DMS53 treated with DMSO at 0.1 percent for 48 hours (cell line): ENCODE measurements around the gene PIP5K1C.

Experiments
- DNase-seq: peaks from one replicate; lab custom pipeline; 2025; ENCODE audit not compliant: unreplicated experiment; lab: John Stamatoyannopoulos, UW

Gene PIP5K1C

DNA sequence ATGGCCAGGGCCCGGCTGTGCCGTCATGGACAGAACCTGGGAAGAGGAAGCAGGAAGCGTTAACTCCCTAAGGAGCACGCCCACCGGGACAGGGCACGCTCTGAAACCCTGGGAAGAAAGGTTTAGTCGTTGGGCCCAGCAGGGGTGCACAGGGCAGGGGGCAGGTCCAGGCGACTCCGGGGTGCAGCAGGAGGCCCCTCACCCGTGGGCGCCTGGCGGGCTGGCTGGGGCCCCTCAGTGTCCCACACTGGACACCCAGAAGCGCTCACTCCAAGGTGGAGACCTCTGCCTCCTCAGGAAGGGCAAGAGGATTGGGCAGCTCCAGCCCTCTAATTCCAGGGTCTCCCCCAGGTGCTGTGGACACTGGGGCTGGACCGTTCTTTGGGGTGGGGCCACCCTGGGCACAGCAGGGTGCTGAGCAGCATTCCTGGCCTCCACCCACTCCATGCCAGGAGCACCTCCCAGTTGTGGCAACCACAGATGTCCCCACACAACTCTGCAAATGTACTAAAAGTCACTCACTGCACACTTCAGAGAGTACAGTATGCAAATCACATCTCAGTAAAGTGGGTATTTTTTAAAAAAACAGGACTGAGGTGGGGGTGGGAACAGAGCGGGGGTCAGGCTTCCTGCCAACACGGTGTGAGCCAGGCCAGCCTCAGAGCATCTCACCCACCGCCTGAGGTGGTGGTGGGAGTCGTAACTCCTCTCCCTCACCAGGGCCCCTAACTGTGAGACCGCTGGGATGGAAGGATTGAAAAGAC lies 35.2 kb downstream of the PIP5K1C start:
- DNase-seq = no peak

DNA sequence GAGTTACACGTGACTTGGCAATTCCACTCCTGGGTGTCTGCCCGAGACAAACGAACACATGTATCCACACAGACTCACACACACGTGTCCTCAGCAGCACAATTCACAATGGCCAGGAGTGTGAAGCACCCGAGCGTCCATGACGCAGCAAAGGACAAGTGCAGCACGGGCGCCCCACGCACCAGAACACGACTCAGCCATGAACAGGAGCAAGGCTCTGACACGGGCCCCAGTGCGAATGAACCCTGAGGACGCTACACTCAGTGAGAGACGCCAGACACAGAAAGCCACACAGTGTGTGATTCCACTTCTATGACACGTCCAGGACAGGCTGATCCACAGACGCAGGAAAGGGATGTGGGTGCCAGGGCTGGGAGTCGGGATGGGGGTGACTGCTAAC lies 36.4 kb downstream of the PIP5K1C start:
- DNase-seq = no peak

DNA sequence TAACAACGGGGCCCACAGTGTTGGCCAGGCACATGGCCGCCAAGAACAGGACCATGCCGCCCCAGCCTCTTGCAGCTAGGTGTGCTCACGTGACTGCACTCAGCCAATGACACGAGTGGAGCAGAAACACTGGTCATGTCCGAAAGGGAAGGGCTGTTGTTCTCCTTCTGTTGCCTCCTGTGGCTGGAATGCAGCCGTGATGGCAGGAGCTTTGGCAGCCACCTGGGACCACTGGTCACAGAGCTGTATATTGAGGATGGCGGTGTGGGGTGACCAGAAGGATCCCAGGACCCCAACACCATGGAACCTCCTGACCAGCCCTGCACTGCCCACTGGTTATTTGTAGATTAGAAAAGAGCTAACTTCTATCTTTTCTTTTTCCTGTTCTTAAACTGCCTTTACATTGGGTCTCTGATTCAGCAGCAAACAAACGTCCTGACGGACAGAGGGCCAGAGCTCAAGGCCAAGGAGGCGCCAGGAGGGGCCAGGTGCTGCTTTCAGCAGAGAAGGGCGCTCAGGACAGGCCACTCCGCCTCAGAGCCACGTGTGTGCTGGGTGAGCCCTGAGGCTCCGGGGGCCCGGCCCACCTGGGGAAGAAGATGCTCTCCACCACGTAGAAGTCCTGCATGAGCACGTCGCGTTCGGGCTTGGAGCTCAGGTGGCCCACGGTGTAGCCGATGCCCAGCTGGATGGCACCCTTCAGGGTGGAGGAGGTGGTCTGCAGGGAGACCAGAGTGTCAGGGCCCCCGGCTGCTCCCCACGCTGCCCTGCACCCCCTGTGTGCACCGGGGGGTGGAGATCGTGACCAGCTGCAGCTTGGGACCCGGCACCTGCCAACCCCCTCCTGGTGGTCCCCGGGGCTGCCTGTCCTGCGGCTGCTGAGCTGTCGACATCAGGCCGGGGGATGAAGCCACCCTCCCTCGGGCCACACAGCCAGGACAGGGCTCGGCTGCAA lies 38.7 kb downstream of the PIP5K1C start:
- DNase-seq = no peak

DNA sequence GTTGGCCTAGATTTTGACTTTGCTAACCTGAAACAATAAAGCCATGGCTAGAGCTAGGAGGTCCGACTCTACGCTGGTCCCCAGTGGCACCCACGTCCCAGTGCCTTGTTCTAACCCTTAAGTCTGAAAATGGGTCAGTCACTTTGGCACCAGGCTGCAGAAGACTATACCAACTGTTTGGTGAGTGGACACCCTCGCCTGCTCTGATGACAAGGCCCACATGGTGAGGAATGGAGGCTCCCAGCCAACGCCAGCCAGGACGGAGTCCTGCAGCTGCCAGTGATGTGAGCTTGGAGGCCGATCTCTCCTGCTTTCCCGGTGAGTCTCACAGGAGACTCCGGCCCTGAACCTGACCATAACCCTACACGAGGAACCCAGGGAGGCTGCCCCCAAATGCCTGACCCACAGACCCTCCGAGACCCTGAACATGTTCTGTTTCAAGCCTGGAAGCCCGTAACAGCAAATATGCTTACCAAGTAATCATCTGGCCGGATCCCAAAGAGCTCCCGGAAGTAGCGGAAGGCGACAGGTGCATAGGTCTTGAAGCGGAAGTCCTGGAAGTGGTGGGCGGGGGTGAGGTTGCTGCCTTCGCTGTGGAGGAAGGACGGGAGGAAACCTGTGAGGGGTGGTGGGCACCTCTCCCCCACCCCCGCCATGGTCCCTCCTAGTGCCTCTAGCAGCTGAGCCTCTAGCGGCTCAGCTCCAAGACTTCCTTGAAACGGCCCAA lies 39.6 kb downstream of the PIP5K1C start:
- DNase-seq = no peak

DNA sequence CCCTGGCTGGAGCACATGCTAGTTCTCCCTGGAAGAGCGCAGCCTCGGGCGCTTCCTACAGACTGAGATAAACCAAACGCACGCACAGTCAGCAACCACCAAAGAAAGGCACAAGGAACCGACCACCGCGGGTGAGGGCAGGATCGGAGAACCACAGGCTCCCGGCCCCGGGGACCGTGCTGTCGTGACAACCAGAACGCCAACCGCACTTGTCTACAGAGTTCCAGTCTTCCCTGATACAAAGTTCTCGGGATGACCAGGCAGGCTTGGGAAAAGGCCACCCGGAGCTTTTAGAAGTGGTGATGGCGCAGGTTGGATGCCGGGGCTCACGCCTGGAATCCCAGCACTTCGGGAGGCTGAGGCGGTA lies 40.5 kb downstream of the PIP5K1C start:
- DNase-seq = no peak

DNA sequence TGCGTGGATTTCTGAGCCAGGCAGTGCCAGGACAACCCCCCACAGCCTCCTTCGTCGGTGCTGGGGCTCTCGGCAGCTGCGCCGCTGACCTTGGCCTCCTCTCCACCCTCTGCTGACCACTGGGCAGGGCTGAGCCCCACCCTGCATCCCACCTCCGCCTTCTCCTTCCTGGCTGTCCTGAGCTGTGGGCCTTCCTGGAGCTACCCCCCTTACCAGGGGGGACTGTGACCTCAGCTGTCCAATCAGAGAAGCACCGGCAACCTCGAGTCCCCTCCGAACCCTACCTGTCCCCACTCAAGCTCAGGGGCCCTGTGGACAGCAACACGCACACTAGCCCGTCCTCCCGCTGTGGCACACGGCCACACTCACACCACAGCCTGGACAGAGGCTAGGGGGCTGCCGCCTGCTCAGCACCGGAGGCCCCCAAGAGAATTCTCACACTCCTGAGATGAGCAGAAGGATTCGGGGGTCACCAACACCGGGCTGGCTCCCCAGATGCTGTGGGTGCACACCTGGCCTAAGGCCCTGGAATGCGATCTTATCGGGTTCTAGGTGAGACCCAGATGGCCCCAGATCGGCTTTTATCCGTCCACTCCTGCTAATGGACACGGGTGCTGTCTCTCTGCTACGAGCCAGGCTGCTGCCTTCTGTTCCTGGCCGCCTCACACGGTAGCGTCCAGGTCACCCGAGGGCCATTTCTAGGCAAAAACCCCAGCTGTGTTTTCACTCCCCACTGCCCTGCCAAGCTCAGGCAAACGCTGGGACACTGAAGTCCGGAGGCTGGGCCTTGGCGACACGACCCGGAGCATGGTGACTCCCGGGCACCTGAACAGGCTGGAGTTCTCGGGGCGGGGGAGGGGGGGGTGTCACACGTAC lies 41.2 kb downstream of the PIP5K1C start:
- no peak for DNase-seq

DNA sequence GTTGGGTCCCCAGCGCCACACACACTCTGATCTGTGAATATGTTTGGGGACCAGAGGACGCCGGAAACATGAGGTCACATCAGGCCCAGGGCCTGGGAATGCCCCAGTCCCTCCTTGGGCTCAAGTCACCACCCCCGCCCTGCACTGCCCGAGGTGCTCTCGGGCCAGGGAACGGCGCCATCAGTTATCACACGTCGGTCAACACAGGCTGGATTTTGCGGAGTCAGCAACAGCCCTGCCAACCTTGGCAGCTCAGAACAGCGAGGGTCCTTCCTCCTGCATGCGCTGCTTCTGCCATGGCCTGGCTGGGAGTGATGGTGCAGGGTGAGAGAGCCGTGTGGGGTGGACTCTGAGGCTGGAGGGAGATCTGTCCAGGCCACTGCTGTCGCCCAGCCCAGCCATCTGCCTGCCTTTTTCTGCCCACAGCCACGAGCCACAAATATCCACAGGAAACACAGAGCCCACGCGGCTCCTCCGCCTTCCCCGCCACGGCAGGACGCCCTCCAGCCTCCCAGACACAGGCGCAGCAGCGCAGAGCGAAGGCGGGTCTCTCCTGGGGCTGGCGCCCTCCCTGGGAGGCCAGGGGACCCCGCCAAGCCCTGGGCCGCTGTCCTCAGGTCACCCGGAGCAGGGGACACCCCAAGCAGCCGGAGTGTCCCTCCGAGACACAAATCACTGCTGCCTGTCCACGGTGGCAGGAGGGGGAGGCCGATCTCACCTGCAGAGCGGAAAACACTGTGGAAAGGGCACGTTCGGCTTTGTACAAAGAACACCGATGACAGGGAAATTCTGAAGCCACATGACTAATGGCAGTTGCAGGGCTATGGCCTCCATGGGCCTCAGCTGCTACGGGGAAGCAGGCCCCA lies 42.0 kb downstream of the PIP5K1C start:
- no peak for DNase-seq

DNA sequence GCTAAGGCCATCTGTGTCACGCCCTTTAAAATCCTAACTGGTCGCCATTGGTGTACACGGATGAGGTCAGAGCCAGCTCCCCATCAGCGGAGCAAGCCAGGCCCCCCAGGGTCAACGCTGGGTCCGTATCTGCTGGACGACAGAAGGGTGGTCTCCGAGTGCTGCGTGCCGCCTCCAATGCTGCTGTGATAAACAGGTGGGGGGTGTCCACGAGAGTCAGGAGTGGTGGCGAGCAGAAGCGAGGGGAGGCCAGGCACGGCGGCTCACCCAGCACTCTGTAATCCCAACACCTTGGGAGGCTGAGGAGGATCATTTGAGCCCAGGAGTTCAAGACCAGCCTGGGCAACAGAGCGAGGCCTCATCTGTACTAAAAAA lies 42.9 kb downstream of the PIP5K1C start:
- no peak for DNase-seq

DNA sequence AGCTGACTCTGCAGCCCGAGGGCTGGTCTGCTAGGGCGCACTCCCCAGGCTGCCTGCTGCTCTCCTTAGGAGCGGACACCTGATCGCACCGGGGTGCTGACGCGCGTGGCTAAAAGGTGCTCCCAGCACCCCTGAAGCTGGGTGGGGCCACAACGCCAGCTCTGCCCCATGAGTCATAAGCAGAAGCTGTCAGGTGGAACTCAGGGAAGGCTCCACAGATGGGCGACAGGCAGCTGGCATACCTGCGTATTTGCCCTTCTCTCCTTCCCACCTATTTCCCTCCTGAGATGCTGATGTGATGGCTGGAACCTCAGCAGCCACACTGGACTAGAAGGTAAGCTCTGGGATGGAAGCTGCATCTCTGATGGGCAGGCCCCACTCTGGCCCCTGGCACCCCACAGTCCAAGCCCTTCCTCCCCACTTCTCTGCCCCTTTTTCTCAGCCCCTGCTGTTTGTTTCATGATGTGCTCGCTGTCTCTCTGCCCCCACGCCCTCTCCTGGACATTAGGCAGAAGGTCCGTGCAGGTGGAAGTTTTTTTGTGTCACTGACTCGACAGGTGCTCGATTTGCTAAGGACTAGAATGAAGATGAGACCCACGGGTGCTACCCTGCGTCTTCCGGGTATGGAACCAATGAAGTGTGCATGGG lies 43.4 kb downstream of the PIP5K1C start:
- DNase-seq = no peak

DNA sequence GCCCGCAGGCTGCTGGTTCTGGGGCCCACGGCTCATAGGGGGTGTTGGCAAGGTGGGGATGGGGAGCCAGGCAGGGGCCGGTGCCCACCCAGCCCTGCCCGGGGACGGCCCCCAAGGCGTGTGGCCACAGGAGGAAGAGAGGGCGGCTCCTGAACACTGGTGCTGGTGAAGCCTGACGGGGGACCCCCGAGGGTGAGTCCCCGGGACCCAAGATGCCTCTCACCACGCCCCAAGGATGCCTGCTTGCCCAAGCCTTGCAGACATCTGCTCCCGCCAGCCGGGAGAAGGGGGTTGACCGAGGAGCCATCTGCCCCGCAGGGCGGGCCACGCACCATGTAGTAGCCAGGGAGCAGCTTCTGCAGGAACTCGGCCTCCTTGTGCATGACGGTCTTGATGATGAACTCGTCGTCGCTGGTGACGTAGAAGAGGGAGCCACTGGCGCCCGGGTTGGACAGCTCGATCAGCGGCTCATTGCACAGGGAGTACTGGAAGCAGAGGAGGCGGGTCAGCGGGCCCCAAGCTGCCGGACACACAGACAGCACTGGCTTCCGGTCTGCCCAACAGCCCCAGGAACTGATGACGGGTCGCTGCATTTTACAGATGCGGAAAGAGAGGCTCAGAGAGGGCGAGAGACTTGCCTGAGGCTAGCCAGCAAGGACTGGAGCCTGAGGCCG lies 44.1 kb downstream of the PIP5K1C start:
- no peak for DNase-seq

DNA sequence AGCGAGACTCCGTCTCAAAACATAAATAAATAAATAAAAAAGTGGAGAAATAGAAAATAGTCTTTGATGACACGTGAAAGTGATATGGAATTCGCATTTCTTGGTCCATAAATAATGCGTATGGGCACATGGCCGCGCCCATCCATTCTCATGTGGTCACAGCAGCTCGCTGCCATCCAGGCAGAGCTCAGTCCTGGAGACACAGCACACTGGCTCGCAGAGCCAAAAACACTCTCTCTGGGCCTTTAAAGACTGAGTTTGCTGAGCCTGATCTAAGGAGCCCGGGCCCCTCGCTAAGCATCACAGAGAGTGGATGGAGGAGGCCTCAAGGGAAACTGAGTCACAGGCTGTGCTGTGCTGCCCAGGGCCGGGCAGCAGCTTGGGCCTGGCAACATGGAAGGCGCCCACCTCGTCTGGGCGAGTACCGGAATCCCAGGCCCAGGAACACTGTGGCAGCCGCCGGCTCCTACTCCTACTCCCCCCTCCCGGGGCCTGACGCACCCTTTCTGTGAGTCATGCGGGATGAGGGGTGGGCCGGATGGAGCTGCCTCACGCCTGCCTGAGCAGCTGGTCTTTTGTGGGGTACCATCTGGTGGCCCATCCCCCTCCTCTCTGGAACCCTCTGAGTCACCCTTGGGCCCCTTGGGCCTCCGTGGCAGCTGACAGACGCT lies 44.7 kb downstream of the PIP5K1C start:
- DNase-seq = no peak

DNA sequence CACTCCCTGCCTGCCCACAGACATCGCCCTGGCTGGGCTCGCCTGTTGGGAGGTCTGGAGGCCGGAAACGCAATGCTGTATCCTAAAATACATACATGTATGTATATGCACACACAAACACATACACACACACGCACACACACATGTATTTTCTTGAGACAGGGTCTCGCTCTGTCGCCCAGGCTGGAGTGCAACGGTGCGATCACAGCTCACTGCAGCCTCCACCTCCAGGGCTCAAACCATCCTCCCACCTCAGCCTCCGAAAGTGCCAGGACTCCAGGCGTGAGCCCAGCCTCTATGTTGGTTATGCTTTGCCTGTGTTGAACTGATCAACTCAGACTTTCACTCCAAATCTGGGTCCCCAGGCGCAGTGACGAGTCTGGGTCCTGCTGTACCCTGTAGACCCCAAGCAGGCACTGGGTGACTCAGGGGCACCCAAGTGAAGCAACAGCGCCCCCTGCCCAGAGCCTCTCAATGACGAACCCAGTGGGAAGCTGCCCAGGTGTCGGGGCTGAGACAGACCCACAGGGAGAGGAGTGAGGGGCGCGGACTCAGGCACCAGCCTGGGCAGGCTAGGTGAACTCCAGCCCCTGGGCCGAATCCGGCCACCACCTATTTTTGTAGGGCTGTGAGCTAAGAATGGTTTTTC lies 46.3 kb downstream of the PIP5K1C start:
- no peak for DNase-seq

DNA sequence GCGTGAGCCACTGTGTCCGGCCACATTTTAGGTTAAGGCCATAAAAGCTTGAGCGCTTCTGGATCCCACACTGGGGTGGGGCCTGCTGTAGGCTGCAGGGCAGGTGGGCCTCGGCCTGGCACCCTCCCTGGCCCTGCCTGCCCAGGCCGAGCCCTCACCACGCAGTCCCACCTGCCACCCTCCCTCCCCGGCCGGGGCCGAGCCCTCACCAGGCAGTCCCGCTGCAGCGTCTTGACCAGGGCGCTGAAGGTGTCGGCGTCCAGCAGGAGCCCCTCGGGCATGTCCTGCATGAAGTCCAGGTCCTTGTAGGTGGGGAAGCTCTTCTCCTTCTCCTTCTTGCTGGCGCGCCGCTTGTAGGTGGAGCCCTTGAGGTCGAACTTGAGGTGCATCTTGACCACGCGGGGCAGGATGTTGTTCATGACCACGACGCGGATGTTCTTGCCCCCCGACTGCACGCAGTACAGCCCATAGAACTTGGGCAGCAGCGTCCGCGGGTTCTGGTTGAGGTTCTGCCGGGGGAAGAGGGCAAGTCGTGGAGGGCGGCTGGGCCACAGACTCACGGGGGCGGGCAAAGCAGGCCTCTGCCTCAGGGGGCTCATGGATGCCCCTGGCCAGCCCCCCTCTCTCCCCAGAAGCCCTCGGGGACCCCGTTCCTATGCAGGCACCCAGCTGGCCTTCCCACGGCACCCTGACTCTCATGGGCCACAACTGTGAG lies 47.0 kb downstream of the PIP5K1C start:
- no peak for DNase-seq

DNA sequence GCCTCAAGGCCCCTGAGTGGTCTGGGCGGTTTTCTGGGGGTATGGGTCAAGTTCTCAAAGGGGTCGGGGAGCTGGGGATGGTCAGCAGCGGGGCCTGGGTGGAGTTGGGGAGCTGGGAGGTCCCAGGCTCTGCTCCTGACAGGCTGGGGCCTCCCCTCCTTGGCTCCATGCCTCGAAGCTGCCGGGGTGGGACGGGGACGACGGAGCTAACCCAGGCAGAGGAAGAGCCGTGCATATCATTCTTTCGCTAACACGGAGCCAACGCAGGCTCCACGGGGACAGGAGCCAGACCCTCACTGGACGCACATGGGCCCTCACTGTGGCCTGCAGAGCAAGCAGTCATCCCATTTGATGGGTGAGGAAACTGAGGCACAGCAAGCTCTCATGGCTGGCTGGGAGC lies 47.8 kb downstream of the PIP5K1C start:
- no peak for DNase-seq

DNA sequence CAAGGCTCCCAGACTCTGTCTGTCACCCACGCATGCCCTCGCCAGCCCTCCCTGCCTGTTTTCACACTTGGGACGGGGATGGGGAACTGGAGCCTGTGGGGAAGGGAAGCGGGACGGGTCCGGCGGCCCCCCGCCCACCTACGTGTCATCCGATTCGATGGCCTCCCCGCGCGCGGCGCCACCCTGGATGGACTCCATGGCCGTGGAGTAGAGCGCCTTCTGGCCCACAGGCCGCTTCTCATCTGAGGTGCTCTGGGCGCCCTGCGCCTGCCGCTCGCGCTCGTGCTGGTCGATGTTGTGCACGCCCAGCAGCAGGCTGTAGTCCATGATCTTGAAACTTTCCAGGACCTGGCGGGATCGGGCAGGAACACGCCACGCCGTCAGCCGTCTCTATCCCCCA lies 48.6 kb downstream of the PIP5K1C start:
- DNase-seq = no peak

DNA sequence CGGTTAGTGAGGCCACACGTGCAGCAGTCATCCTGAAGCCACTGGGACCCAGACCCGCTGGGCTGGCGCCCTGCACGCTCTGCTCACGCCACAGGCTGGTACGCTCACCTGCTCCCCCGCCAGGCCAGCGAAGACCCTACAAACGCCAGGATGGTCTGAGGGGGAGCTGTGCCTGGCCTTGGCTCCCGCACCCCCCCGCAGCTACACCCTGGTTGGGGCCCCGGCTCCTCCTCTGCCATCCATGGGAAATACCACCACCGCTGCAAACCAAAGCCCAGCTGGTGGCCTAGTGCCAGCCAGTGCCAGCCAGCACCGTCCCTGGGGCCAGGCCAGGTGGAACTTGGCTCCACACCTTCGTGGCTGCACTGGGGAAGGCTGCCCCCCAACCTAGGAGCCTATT lies 50.4 kb downstream of the PIP5K1C start:
- DNase-seq = no peak
